HCT116 (cell line): ENCODE measurements around the gene AKT3. TPM values are rescaled to one million over a fixed set of nuclear protein-coding genes. Genes with fewer than 3 reads are reported as not detected.

Experiments used
- ATAC-seq: fragments of 200-7000 bp; cut with Tn5 transposase; 2 replicates; pipeline ENCODE4 v1.9.1; 2020; ENCODE audit warnings: mild to moderate bottlenecking, moderate library complexity
- BruUV-seq: library from RNA; stranded (reverse); fragments of 400-500 nt; replicated peaks from 2 replicates; lab custom pipeline; 2021; lab: Mats Ljungman, UMichigan
- CTCF ChIA-PET: fragments of 300-600 bp; sonication (Branson Sonifier 250); formaldehyde crosslinking; loops from one replicate; lab custom pipeline; 2021; ENCODE audit warnings: antibody characterized with exemption; lab: Charles Lee
- POLR2A ChIA-PET: fragments of 300-600, 350-600 bp; sonication (Branson Sonifier 250); formaldehyde crosslinking; loops from one replicate; lab custom pipeline; 2021; ENCODE audit warnings: antibody characterized with exemption; lab: Charles Lee
- RAD21 ChIA-PET, 2 experiments: fragments of 300-600 bp; sonication (Branson Sonifier 250); formaldehyde crosslinking; loops; one replicate each; lab custom pipeline; 2023; ENCODE audit warnings: low total read pairs in 2 of 2; ENCODE audit not compliant: uncharacterized antibody in 2 of 2, unreplicated experiment in 2 of 2, low non-redundant PET in 1 of 2; lab: Charles Lee
- DNase-seq: peaks from one replicate; pipeline ENCODE4 v3.0.0-alpha.2; 2010; ENCODE audit warnings: low read depth, low spot score
- H2AFZ ChIP-seq: fragments of 200-600 bp; shearing (Covaris generic), sonication (generic); 2 replicates; pipeline ENCODE4 v1.6.1; 2017; ENCODE audit warnings: low read depth, mixed run types, mixed read lengths, antibody characterized with exemption, low read length; ENCODE audit not compliant: poor library complexity, severe bottlenecking
- H3K27ac ChIP-seq: 2 replicates; pipeline ENCODE4 v1.5.1; 2012; ENCODE audit warnings: low read depth, low read length
- H3K27me3 ChIP-seq: fragments of 200-600 bp; sonication (generic); 2 replicates; pipeline ENCODE4 v1.6.1; 2016; ENCODE audit warnings: mixed run types, low read length, mixed read lengths; ENCODE audit not compliant: insufficient read depth
- H3K36me3 ChIP-seq, 2 experiments: fragments of 200-500 bp in 1 of 2; fragments of 200-600 bp in 1 of 2; sonication (Bioruptor generic) in 1 of 2; sonication (generic) in 1 of 2; 2 replicates each; pipeline versions ENCODE4 v1.5.1 to v1.6.1; 2014 to 2016; ENCODE audit warnings: low read length in 2 of 2, inconsistent platforms in 1 of 2, mixed read lengths in 1 of 2, mixed run types in 1 of 2; ENCODE audit not compliant: insufficient read depth in 2 of 2, control insufficient read depth in 1 of 2
- H3K4me1 ChIP-seq, 2 experiments: fragments of 200-600 bp in 1 of 2; sonication (generic) in 1 of 2; 2 replicates each; pipeline versions ENCODE4 v1.5.1 to v1.6.1; 2012 to 2017; ENCODE audit warnings: low read length in 2 of 2, inconsistent platforms in 1 of 2, mild to moderate bottlenecking in 1 of 2, mixed read lengths in 1 of 2, mixed run types in 1 of 2, moderate library complexity in 1 of 2; ENCODE audit not compliant: insufficient read depth in 2 of 2, control insufficient read depth in 1 of 2
- H3K4me2 ChIP-seq: fragments of 200-600 bp; sonication (generic); 2 replicates; pipeline ENCODE4 v1.6.1; 2017; ENCODE audit warnings: mixed run types, low read length, mixed read lengths
- H3K4me3 ChIP-seq, 2 experiments: fragments of 200-600 bp in 1 of 2; sonication (generic) in 1 of 2; replicated peaks in 1 of 2; 2 replicates each; pipeline ENCODE4 v1.5.1; 2011 to 2016; ENCODE audit warnings: low read length in 2 of 2, control low read depth in 1 of 2, low read depth in 1 of 2, mild to moderate bottlenecking in 1 of 2, mixed read lengths in 1 of 2, mixed run types in 1 of 2
- H3K79me2 ChIP-seq: fragments of 200-600 bp; sonication (generic); 2 replicates; pipeline ENCODE4 v1.6.1; 2017; ENCODE audit warnings: mild to moderate bottlenecking, mixed run types, low read length, moderate library complexity, mixed read lengths; ENCODE audit not compliant: insufficient read depth
- H3K9ac ChIP-seq: fragments of 200-600 bp; sonication (generic); 2 replicates; pipeline ENCODE4 v1.6.1; 2016; ENCODE audit warnings: low read length, mixed read lengths
- H3K9me2 ChIP-seq: fragments of 200-600 bp; sonication (generic), shearing (Covaris generic); 2 replicates; pipeline ENCODE4 v1.6.1; 2017; ENCODE audit warnings: mixed run types, mild to moderate bottlenecking, moderate library complexity; ENCODE audit not compliant: insufficient read depth
- H3K9me3 ChIP-seq, 2 experiments: fragments of 200-500 bp in 1 of 2; fragments of 200-600 bp in 1 of 2; sonication (Bioruptor generic) in 1 of 2; sonication (generic) in 1 of 2; 2 replicates each; pipeline ENCODE4 v1.6.1; 2014 to 2017; ENCODE audit warnings: low read length in 2 of 2, mixed read lengths in 2 of 2, inconsistent platforms in 1 of 2, low read depth in 1 of 2, mild to moderate bottlenecking in 1 of 2, mixed run types in 1 of 2, moderate library complexity in 1 of 2; ENCODE audit not compliant: control insufficient read depth in 1 of 2, insufficient read depth in 1 of 2
- H4K20me1 ChIP-seq: fragments of 200-600 bp; sonication (generic), shearing (Covaris generic); 2 replicates; pipeline ENCODE4 v1.6.1; 2017; ENCODE audit warnings: mixed run types, mild to moderate bottlenecking, moderate library complexity; ENCODE audit not compliant: insufficient read depth
- ELF1 ChIP-seq: IDR thresholded peaks from 2 replicates; pipeline ENCODE4 v1.6.1; 2012; ENCODE audit warnings: low read depth, borderline replicate concordance
- EZH2phosphoT487 ChIP-seq: fragments of 200-600 bp; IDR thresholded peaks from 2 replicates; pipeline ENCODE4 v1.6.1; 2018; ENCODE audit warnings: antibody characterized with exemption, borderline replicate concordance
- FOSL1 ChIP-seq: IDR thresholded peaks from 2 replicates; pipeline ENCODE4 v1.6.1; 2012; ENCODE audit warnings: low read depth
- SIN3A ChIP-seq: IDR thresholded peaks from 2 replicates; pipeline ENCODE4 v1.6.1; 2012; ENCODE audit warnings: low read depth
- SP1 ChIP-seq: IDR thresholded peaks from 2 replicates; pipeline ENCODE4 v1.6.1; 2012; ENCODE audit warnings: low read depth
- TCF7L2 ChIP-seq: IDR thresholded peaks from 2 replicates; pipeline ENCODE4 v1.7.0; 2011; ENCODE audit warnings: borderline replicate concordance, inconsistent platforms; ENCODE audit not compliant: insufficient read depth, insufficient read length; ENCODE audit errors: extremely low read depth
- YY1 ChIP-seq: IDR thresholded peaks from 2 replicates; pipeline ENCODE4 v1.6.1; 2011; ENCODE audit warnings: low read length, low read depth, moderate library complexity, mild to moderate bottlenecking; ENCODE audit not compliant: insufficient replicate concordance; ENCODE audit errors: extremely low read depth
- ZBTB33 ChIP-seq: IDR thresholded peaks from 2 replicates; pipeline ENCODE4 v1.6.1; 2011; ENCODE audit warnings: mild to moderate bottlenecking, low read length, moderate library complexity; ENCODE audit not compliant: insufficient replicate concordance; ENCODE audit errors: extremely low read depth
- ZFX ChIP-seq: fragments of 450-650 bp; IDR thresholded peaks from 2 replicates; pipeline ENCODE4 v1.6.1; 2017
- intact Hi-C: fragments of 100-400 bp; cut with micrococcal nuclease; formaldehyde crosslinking; loops from 2 replicates; pipeline ENCODE4 v1.10.0; 2022
- total RNA-seq: library from RNA; stranded (reverse); gene quantifications from one replicate; pipeline ENCODE4 v1.2.1, GENCODE V29; 2021; ENCODE audit not compliant: unreplicated experiment

Gene AKT3
- total RNA-seq, 1 experiment from 2014 or later = 0.49 TPM

GRCh38 chr1:243796016-243796415, 54.0 kb downstream of the AKT3 start (continued):
- no peak for TF ChIP-seq FOSL1
- TF ChIP-seq EZH2phosphoT487 = no peak
- TF ChIP-seq ZBTB33 = no peak
- TF ChIP-seq, all 23 proteins: peak for 0

GRCh38 chr1:243793298-243793697, 56.7 kb downstream of the AKT3 start:
- TF ChIP-seq SIN3A (no peak), ZFX (no peak), SP1 (no peak), TCF7L2 (no peak), YY1 (no peak), ELF1 (no peak), EZH2phosphoT487 (no peak)
- DNase-seq (no peak), ATAC-seq (no peak)
- H3K9ac ChIP-seq = no peak overlapping the region
- RAD21 ChIA-PET = no interaction called here
- intact Hi-C loops = no loop called here
- no peaks in the 10 kb centered on the region for H3K9me3 ChIP-seq
- no peaks in the 10 kb centered on the region for H4K20me1 ChIP-seq
- CTCF ChIA-PET = no interaction called here
- H3K9me2 ChIP-seq = no peaks in the 10 kb centered on the region
- no TSS peak for BruUV-seq
- no peak overlapping the region for H2AFZ ChIP-seq
- no peak overlapping the region for H3K27ac ChIP-seq
- no peak overlapping the region for H3K4me2 ChIP-seq
- no peaks in the 10 kb centered on the region for H3K36me3 ChIP-seq
- no peaks in the 10 kb centered on the region for H3K79me2 ChIP-seq
- POLR2A ChIA-PET = no interaction called here
- H3K4me3 ChIP-seq = no peak overlapping the region
- H3K4me1 ChIP-seq = no peaks in the 10 kb centered on the region
- H3K27me3 ChIP-seq = peaks cover 25% of the 10 kb centered on the region
